TTC549 (cell line): ENCODE measurements around the gene CHRNA4.

Source experiments
- FAIRE-seq: peaks from 2 replicates; lab custom pipeline; 2012; peaks lifted over from hg19 to GRCh38; lab: Jason Lieb, UNC

The CHRNA4 gene

DNA sequence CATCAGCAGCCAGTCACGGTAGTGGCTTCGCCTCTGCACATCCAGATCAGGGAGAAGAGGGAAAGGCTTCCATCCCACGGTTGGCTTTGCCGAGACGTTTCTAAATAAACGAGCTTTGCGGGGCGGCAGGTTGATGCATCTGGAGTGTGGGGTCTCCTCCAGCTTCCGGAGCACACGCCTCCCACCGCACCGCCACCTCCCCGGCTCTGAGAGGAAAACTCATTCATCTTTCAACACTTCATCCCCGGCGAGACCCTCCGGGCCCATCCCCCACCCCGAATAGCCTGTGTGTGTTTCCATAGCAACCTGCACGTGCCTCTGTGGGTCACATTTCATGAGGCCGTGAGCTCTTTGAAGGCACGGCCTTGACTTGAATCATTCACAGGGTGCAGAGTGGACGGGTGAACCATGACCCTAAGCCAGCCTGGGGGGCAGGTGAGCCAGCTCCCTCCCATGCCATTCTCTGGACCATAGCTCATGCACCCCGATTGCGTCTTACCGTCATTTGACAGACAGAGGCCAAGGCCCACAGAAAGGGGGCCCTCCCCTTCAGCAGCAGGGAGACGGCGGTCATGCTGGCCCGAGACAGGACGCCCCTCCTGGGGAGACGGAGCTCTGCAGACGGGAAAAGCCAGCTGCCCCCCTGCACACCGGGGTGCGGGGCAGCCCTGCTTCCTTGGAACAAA is 16.2 kb upstream of the CHRNA4 start:
- no peak for FAIRE-seq

DNA sequence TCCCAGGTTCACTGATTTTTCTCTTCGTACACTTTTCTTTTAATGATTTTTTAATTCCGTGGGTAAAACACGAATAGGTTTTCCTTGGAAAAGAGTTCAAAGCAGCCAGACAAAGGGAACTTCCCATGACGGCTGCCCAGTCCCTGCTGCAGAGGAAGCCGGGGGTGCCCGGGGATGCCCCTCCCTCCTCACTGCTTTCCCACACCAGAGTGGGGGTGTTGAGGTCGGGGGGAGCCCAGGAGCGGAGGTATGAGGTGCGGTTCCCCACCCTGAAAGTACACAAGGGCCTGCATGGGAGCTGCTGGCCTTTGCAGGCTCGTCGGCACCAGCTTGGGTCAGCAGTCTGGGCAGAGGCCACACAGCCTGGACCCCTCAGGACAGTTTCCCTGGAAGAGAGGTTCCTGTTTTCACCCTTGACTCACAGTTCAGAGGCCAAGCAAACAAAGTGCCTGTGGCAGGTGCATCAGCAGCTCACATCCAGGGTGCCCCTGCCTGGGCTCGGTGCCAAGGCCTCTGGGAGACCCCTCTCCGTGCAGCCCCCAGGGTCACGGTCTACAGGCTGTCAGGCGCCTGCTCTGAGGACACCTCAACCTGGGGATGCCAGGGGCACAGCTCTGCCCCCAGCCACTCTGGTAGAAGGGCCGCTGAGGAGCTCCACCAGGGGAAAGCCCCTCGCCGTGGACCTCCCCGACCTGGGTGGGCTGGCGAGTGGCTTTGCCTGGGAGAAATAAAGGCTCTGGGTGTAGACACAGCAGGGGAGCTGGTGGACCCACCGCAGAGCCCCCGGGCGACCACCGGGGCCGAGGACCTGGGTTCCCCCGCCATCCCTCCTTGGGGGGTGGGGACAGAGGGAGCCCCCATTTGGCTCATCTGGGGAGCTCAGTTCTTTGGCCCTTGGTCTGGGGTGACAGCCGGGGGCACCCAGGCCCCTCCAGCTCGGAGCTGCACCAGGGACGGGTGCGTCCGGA is 15.4 kb upstream of the CHRNA4 start:
- FAIRE-seq, result no peak

DNA sequence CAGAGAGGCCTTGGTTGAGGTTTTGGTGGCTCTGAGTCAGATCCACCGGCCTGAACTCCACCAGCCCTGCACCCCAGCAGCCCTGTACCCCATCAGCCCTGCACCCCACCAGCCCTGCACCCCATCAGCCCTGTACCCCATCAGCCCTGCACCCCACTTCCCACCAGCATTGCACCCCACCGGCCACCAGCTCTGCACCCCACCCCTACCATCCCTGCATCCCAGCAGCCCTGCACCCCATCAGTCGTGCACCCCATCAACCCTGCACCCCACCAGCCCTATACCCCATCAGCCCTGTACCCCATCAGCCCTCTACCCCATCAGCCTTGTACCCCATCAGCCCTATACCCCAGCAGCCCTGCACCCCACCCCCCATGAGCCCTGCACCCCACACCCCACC is 14.3 kb upstream of the CHRNA4 start:
- no peak for FAIRE-seq

DNA sequence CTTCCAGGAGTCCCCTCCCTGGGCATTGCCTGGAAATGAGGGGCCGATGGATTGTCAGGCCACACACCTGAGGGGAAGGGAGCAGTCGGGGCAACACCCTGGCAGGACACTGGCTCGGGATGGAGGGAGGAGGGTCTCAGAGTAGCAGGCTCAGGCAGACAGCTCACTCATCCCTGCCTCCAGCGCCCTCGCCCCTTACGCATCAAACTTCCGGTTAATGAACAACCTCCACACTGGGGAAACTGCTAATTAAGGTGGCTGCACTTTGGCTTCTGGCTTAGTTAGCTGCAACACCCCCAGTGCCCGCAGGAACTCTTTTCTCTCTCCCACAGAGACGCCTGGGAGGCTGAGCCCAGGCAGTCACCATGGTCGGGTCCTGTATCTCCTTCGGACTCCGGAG is 13.4 kb upstream of the CHRNA4 start:
- FAIRE-seq, result no peak

DNA sequence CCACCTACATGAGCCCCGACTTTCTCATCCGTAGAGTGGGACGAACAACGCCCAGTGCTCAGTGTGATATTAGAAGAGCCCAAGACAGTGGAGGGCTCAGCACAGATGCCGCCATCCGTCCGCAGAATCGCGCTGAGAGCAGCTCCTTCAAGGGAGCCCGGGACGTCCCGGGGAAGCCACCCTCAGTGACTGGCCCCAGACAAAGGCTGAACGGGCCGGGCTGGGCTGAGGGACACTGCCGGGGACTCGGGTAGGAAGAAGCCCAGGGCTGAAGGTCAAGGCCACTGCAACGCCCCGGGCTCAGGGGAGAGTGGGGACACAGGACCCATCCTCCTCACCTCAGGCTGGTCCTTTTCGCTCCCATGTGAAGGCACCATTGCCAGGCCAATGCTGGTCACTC is 12.8 kb upstream of the CHRNA4 start:
- FAIRE-seq, result no peak

DNA sequence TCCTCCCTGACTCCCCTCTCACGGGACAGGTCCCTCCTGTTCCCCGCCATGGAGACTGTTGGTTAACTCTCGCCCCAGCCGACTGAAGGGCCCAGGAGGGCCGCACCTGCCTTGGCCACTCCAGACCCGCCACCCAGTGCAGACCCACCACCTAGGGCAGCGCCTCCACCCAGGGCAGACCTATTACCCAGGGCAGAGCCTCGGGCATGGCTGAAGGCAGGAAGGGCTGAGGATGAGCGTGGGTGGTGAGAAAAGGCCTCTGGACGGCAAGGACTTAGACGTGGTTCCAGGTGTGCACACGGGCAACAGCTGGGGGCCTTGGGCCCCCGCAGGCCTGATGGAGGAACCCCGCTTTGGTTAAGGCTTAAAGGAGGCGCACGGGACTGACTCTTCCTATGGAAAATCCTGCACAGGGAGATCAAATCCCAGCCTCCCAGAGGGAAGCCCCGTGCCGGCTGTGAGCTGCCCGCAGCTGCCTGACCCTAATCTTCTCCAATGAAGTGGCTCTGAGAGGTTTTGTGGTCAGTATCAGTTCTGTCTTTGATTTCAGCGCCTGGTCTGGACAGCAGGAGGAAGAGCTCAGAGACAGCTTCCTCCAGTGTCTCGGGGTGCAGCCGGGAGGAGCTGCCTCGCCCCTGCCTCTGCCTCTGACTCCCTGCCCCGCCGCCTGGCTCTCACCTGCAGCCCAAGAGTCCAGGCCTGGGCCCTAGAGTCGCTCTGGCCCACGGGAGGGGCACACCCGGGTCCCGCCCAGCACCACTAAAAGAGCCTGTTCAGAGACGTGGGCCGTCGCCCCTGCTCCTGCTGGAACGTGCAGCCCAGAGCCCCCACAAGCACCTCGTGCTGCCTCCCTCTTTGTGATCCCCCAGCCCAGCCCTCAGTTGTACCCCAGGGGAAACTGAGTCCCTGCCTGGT is 12.1 kb upstream of the CHRNA4 start:
- no peak for FAIRE-seq

DNA sequence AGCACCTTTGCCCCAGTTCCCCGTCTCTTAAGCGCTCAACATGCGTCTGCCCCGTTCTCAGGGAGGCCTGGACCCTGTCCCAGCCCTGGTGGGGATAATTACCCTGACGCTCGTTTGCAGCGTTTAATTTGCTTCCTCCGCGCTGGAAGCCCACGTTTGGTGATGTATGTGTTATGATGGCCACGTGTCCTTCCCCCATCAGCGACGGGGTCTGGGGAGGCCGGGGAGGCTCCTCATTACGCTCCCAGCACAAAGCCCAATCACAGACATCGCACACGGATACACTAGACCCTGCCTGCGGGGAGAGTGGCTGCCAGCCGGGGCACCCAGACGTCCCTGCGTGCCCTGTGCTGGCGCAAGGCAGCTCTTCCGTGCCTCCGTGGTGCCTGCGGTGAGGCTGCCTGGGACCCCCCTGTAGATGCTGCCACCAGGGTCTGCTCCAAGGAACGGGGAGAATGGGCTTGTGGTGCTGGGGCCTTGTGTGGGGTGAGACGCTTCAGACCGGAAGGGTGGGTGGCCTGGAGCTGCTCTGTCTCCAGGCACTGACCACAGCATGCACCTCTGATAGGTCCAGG is 10.2 kb upstream of the CHRNA4 start:
- FAIRE-seq, result no peak

DNA sequence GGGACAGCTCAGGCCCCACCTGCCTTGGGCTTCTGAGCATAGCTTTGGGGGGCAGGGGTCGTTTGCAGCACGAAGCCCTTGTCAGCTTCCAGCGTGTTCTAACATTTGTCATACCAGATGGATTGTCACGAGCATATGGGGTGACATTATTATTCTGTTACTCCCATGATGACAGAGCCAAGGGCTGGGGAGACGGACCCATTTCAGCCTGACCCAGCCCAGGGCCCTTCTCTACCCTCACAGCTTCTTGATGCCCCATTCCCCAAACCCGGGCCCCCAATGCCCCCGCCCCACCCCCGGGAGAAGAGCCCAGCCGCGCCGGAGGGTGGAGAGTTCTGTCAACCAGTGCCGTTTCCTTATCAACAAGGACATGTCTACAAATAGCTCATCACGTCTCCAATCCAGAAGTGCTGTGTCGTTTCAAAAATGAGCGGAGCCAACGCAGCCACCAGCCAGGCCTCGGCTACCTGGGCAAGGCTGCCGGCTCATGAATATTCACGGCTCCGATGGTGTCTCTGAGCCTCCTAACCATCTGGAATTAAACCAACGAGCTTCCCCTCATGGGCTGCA is 9.6 kb upstream of the CHRNA4 start:
- no peak for FAIRE-seq

DNA sequence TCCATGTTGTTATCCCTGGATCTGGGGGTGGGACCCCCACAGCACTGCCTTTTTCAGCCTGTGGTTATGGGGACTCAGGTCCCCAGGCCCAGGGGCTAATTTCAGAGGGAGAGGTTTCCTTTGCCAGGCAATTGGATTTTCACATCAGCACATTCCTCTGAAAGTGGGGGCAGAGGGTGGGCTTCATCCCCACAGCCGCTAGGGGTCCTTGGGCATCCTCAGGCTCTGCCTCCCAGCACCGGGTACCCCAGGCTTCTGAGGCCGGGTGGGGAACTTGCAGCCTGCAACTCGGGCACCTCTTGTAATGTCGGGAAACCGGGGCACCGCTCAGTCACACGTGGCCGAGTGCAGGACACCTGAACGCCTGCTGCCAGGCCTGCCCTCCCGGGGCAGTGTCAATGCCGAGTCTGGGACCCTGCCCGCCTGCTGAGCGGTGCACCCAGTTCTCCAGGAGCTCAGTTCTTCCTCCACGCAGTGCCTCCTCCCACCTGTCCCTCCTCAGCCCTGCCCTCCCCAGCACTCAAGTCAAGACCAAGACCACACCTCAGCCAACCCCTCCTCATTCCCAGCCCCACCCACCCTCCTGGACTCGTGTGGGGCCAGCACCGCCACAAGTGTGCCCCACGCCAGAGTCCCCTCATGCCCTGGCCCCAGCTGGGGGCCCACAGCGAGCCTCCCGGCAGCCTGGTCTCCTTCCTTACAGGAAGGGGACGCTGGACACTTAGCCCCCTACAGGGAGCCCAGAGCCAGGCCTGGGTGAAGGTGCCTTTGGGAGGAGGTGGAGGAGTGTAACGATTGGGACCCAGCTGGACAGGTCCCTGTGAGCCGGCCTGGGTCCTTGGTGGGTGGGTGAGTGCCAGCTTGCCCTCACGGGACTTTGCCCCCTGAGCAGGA is 8.8 kb upstream of the CHRNA4 start:
- FAIRE-seq, result no peak

DNA sequence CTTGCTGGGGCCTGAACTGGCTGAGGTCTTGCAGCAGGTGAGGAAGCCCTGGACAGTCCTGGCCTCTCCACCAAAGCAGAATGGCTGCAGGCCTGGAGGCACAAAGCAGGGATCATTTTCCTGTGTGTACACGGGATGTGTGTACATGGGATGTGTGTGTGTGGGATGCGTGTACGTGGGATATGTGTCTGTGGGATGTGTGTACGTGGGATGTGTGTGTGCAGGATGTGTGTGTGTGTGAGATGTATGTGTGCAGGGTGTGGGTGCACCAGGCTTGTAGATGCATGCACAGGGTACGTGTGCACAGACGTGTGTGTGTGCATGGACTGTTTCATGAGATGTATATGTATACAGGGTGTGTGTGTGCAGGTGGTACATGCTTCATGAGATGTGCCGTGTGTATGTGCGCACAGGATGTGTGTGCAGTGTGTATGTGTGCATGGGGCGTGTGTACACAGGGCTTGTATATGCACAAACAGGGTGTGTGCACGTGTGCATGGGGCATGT is 7.9 kb upstream of the CHRNA4 start:
- no peak for FAIRE-seq

DNA sequence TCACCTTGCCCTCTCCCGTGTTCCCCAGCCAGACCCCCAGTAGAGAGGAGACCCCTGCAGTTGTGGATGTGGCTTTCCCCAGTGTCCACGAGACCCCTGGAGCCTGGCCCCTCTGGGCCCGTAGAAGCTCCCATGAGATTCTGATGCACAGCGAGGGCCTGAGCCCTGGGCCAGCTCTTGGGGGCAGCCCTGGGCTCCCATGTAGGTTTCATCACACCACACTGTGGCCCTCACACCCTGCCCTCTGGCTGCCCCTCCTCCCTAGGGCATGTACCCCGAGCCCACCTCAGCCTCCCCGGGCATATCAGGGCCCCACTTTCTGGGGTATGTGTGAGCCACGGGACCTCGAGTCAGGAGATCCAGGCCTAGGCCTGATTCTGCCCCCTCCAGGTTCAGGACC is 7.0 kb upstream of the CHRNA4 start:
- no peak for FAIRE-seq

DNA sequence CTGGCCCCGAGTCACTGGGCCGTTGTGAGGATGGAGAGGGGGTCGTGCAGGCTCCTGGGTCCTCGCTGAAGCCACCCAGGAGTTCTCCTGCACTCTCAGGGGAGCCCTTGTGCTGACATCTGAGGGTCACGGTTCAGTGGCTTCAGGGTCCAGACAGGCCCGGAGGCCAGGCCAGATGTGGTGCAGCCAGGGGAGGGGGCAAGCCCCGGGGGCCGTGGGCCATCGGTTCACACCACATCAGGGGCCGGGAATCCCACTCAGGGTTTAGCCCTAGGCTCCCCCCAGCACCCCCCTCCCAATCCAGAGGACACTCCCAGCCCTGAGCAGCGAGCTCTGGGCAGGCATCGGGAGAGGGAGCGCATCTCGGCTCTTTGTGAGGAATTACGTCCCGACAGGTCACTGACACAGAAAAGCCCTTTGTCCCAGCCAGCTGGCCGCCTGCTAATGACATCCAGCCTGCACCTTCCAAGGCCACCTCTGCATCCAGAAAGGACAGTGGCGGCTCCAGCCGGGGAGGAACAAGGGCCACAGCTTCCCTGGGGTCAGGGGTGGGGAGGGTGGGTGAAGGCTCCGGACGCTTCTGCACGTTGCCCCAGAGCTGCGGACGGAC is 6.4 kb upstream of the CHRNA4 start:
- FAIRE-seq, result no peak

DNA sequence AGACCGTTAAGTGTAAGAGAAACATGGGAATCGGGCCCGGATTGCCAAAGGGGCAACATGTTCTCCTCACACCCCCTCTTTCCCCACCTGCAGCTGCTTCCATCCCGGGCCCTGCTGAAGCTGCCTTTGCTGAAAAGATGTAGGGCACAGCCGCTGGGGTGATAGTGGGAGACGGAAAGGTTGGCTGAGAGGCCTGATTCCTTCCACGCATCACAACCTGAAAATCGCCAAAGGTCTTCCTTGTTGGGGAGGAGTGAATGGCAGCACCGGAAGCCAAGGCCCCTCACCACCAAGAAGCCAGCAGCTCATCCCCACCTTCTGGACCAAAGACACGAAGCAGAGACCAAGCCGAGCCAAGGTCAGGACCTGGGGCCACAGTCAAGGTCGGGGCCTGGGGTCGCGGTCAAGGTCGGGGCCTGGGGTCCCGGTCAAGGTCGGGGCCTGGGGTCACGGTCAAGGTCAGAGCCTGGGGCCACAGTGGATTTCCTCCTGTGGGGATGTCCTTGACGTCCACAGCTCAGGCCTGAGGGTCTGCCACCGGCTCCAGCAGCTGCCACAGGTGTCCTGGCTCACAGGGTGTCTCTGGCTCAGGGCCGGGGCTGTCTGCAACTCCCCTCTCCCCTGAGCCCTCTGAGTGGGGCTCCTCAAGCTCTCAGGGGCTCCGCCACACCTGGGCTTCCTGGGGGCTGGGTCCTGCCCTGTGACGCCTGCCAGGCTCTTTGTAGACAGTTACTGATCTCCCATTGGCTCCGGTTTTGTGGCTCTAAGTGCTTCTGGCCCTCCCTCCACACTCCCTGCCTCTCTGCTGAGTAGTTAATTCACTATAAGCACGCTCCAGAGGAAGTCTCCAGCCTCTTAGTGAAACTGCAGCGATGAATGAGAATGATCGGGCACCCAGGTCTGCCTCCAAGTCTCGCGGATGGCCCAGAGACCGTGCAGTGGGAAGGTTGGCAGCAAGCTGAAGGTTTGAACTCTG is 5.5 kb upstream of the CHRNA4 start:
- no peak for FAIRE-seq

DNA sequence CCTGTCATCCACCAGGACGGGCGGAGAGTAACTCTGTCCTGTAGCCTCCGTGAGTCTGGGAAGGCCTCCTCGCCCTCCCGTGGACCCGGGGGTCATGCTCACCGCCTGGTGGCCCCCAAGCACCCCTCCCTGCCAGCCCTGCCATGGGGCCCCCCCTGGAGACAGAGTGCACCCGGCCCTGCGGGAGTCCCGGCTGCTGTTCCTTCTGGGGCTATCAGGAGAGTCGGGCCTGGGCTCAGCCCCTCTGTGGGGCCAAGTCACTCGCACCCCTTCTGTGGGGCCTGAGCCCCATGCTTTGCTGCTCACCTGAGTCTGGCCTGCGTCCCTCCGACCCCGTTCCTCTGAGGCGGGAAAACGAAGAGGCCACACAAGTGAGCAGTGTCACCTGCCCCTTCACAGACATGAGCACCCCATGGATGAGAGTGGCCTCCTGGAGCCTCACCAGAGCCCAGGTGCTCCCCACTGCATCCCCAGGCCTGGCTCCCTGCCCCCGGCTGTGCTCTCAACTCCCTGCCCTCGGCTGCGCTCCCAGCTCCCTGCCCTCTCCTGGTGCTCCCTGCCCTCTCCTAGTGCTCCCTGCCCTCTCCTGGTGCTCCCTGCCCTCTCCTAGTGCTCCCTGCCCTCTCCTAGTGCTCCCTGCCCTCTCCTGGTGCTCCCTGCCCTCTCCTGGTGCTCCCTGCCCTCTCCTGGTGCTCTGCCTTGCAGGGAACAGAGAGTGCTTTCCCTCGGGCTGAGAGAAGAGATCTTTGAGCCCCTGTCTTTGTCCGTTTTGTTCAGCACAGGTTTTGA is 4.6 kb upstream of the CHRNA4 start:
- no peak for FAIRE-seq

DNA sequence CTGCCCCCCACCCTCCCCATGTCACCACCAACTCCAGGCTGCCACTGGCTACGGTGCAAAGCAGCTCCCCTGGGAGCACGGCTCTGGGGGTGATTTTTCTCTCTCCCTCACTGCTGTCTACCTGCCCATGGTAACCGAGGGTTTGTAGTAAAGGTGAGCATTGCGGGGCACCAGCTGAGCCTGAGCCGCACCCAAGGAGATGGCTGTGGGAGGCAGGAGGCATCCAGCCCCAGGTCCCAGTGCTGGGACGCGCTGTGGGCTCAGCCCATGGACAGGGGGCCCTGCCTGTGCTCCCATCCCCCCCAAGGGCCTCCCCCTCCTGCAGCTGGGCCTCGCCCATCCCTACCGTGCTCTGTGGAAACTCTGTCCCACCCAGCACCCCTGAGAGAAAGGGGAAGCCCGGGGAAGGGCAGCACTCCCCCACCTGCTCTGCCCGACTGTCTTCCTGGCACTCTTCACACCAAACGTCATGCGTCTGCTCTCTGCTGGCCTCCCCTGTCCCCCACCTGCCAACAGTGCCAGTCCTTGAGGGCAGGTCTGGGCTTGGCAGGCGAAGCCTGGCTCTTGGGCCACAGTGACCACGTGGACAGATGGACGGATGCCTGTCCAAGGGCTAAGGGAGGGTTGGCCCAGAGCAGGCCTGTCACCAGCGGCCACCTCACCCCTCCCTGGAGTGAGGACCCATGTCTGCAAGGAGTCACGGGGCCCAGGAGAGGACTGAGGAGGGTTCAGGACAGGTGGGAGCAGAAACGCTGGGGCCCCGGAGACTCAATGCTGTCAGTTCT is 3.8 kb upstream of the CHRNA4 start:
- no peak for FAIRE-seq

DNA sequence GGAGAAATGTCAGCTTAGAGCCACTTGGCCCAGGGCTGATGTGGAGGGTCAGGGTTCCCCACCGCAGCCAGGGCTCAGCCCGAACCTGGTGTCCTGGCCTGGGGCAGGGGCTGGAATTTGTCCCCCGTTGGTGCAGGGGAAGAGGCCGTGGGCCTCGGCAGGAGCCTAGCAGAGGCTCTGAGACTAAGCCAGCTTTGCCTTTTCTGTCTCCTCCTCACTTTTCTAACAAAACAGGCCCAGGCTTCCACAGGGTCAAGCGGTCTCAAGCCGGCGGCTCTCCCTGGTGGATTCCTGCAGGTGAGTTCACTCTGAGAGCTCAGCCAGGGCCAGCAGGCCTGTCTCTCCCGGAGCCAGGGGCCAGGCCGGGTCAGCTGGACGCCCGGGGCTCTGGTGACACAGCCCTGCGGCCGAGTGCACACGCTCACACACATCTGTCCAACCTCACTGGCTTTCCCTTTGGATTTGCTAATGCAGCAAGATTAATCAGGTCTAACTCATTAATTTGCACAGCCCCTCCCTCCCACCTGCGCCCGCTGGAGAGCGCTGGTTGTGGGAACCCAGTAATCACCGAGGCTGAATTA is 2.9 kb upstream of the CHRNA4 start:
- no peak for FAIRE-seq
